GM12872 (cell line): Measurements from ENCODE around the gene MC4R.

ENCODE experiments used
- CTCF ChIP-seq: IDR thresholded peaks from 3 replicates; pipeline ENCODE4 v1.5.1; 2011; ENCODE audit warnings: low read depth, mild to moderate bottlenecking, low read length, moderate library complexity; ENCODE audit not compliant: insufficient read depth

MC4R gene

GRCh38 chr18:60358516-60358915 lies 14.1 kb downstream of the MC4R start:
- TF ChIP-seq CTCF = no peak

GRCh38 chr18:60350941-60351340 lies 21.6 kb downstream of the MC4R start:
- TF ChIP-seq CTCF = no peak

DNA sequence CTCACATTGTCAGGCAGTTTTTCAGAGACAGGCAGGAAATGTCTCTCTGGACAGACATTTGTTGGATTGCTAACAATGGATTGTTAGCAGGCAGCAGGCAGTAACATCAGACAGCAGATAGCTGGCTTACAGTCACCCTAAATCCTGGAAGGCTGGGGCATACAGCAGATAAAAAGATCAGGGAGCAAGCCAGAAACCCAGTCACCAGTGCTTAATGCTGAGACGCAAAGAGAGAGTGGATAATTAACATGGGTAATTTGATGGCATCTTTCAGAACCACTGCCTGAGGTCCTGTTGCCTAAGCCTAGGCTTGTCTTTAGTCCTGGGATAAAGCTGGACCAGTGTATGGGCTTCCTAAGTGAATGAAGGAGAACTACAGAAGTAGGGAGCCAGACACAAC lies 22.4 kb downstream of the MC4R start:
- no peak for TF ChIP-seq CTCF

GRCh38 chr18:60347526-60348045 lies 25.0 kb downstream of the MC4R start:
- no peak for TF ChIP-seq CTCF

GRCh38 chr18:60339018-60339417 lies 33.6 kb downstream of the MC4R start:
- no peak for TF ChIP-seq CTCF

DNA sequence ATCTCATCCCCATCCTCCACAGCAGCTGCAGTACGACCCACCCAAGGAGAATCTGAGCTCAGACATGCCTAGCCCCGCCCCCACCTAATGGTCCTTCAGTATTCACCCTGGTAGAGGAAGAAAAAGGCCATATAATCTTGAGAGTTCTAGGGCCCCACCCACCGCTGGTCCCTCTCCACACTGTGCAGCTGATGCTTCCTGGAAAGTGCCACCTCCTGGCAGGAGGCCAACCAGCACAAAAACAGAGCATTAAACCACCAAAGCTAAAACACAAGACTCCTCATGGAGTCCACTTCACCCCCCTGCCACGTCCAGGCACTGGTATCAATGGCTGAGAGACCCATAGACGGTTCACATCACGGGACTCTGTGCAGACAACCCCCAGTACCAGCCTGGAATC lies 40.7 kb downstream of the MC4R start:
- TF ChIP-seq CTCF = no peak

GRCh38 chr18:60329131-60329530 lies 43.4 kb downstream of the MC4R start:
- TF ChIP-seq CTCF = no peak

- no peak for TF ChIP-seq CTCF
Measured at GRCh38 chr18:60327880-60328279, 44.7 kb downstream of the MC4R start.
